Neural progenitor cell (in vitro differentiated cells): ENCODE measurements around the gene TNIP1. TPM values are rescaled to one million over a fixed set of nuclear protein-coding genes. Genes with fewer than 3 reads are reported as not detected.
A peak's percentile ranks its signal among the peaks of the same experiment; 100 is the strongest.

Experiments
- DNase-seq: peaks from one replicate; pipeline ENCODE4 v3.0.0-alpha.2; 2016; ENCODE audit warnings: low spot score
- H2AFZ ChIP-seq: fragments of 200-600 bp; sonication (generic); replicated peaks from 2 replicates; pipeline ENCODE4 v1.6.1; 2016; ENCODE audit warnings: antibody characterized with exemption
- H3F3A ChIP-seq: fragments of 200-600 bp; sonication (generic); 2 replicates; pipeline ENCODE4 v1.6.1; 2016; ENCODE audit warnings: antibody characterized with exemption, low read depth
- H3K27ac ChIP-seq: fragments of 200-600 bp; sonication (generic); 2 replicates; pipeline ENCODE4 v1.5.1; 2016; ENCODE audit warnings: mild to moderate bottlenecking
- H3K27me3 ChIP-seq: fragments of 200-600 bp; sonication (generic); 2 replicates; pipeline ENCODE4 v1.6.1; 2016; ENCODE audit warnings: mild to moderate bottlenecking, moderate library complexity
- H3K36me3 ChIP-seq: fragments of 200-600 bp; sonication (generic); 2 replicates; pipeline ENCODE4 v1.5.1; 2016
- H3K4me1 ChIP-seq: fragments of 200-600 bp; sonication (generic); 2 replicates; pipeline ENCODE4 v1.6.1; 2016; ENCODE audit warnings: mixed run types
- H3K4me2 ChIP-seq: fragments of 200-600 bp; sonication (generic); 2 replicates; pipeline ENCODE4 v1.6.1; 2016
- H3K4me3 ChIP-seq: fragments of 200-600 bp; sonication (generic); 2 replicates; pipeline ENCODE4 v1.5.1; 2016
- H3K79me2 ChIP-seq: fragments of 200-600 bp; sonication (generic); 2 replicates; pipeline ENCODE4 v1.6.1; 2016; ENCODE audit warnings: low read depth
- H3K9ac ChIP-seq: fragments of 200-600 bp; sonication (generic); 2 replicates; pipeline ENCODE4 v1.6.1; 2016
- H3K9me3 ChIP-seq: fragments of 200-600 bp; sonication (generic); 2 replicates; pipeline ENCODE4 v1.5.1; 2016; ENCODE audit warnings: low read depth
- H4K20me1 ChIP-seq: fragments of 200-600 bp; sonication (generic); 2 replicates; pipeline ENCODE4 v1.6.1; 2016; ENCODE audit warnings: low read depth
- H3K27ac Mint-ChIP-seq: 3 replicates; pipeline ENCODE4 v1.8.0; 2021; ENCODE audit warnings: mixed read lengths
- H3K27me3 Mint-ChIP-seq: 2 replicates; pipeline ENCODE4 v1.8.0; 2022; ENCODE audit warnings: low read depth, mild to moderate bottlenecking, inconsistent platforms, moderate library complexity, mixed read lengths; ENCODE audit not compliant: insufficient read depth
- H3K36me3 Mint-ChIP-seq: 3 replicates; pipeline ENCODE4 v1.8.0; 2021; ENCODE audit warnings: mixed read lengths
- H3K4me1 Mint-ChIP-seq: 3 replicates; pipeline ENCODE4 v1.8.0; 2021; ENCODE audit warnings: mixed read lengths
- H3K4me3 Mint-ChIP-seq: 3 replicates; pipeline ENCODE4 v1.8.0; 2021; ENCODE audit warnings: mild to moderate bottlenecking, moderate library complexity, mixed read lengths
- H3K9me3 Mint-ChIP-seq: 3 replicates; pipeline ENCODE4 v1.8.0; 2020; ENCODE audit warnings: mixed read lengths
- CTCF ChIP-seq: fragments of 200-600 bp; sonication (generic); IDR thresholded peaks from 2 replicates; pipeline ENCODE4 v1.5.1; 2017; ENCODE audit warnings: antibody characterized with exemption, mild to moderate bottlenecking
- EZH2 ChIP-seq: fragments of 200-600 bp; sonication (generic); IDR thresholded peaks from 2 replicates; pipeline ENCODE4 v1.6.1; 2017; ENCODE audit warnings: antibody characterized with exemption, mild to moderate bottlenecking, moderate library complexity
- EZH2phosphoT487 ChIP-seq: fragments of 200-600 bp; sonication (generic); IDR thresholded peaks from 2 replicates; pipeline ENCODE4 v1.6.1; 2017; ENCODE audit warnings: antibody characterized with exemption
- total RNA-seq: library from RNA; depleted of rRNA; stranded (reverse); fragments of >200 nt; gene quantifications from 2 replicates; pipeline ENCODE4 v1.2.3, GENCODE V29; 2015; ENCODE audit warnings: low replicate concordance

The TNIP1 gene
- total RNA-seq, 1 donor from 2014 or later = 33.5 TPM

- H3K9me3 ChIP-seq = no peaks in the 10 kb centered on the region
- H3K36me3 ChIP-seq = no peaks in the 10 kb centered on the region
- no peak overlapping the region for H2AFZ ChIP-seq
- no peaks in the 10 kb centered on the region for H3F3A ChIP-seq
- no peaks in the 10 kb centered on the region for H3K9me3 Mint-ChIP-seq
- H4K20me1 ChIP-seq = no peaks in the 10 kb centered on the region
- H3K27ac Mint-ChIP-seq = no peak overlapping the region
- H3K36me3 Mint-ChIP-seq = peaks cover 44% of the 10 kb centered on the region
- peak overlapping the region; percentile 13 for H3K4me2 ChIP-seq
- H3K4me3 Mint-ChIP-seq = no peak overlapping the region
- peaks cover 5% of the 10 kb centered on the region for H3K27me3 Mint-ChIP-seq
- no peak overlapping the region for H3K27ac ChIP-seq
- no peak overlapping the region for H3K9ac ChIP-seq
- peaks cover 4% of the 10 kb centered on the region for H3K4me1 ChIP-seq
- H3K79me2 ChIP-seq = no peaks in the 10 kb centered on the region
- DNase-seq = peak; percentile 16
- TF ChIP-seq CTCF (no peak), EZH2 (no peak), EZH2phosphoT487 (no peak)
- H3K27me3 ChIP-seq = no peaks in the 10 kb centered on the region
- no peak overlapping the region for H3K4me3 ChIP-seq
- peaks cover 11% of the 10 kb centered on the region for H3K4me1 Mint-ChIP-seq
Measured at GRCh38 chr5:151123897-151124751, 43.3 kb upstream of the TNIP1 start.

- H2AFZ ChIP-seq = no peak overlapping the region
- H3K4me3 Mint-ChIP-seq = no peak overlapping the region
- no peak for TF ChIP-seq EZH2phosphoT487
- no peak for TF ChIP-seq EZH2
- no peak for TF ChIP-seq CTCF
Measured at GRCh38 chr5:151122828-151123227, 42.0 kb upstream of the TNIP1 start.

GRCh38 chr5:151121665-151122064 lies 40.8 kb upstream of the TNIP1 start:
- Histone ChIP-seq H3K4me1 (peaks cover 4% of the 10 kb centered on the region), H4K20me1 (no peaks in the 10 kb centered on the region), H2AFZ (no peak overlapping the region), H3K9ac (no peak overlapping the region), H3F3A (no peaks in the 10 kb centered on the region), H3K79me2 (no peaks in the 10 kb centered on the region), H3K27ac (no peak overlapping the region), H3K36me3 (no peaks in the 10 kb centered on the region), H3K9me3 (no peaks in the 10 kb centered on the region), H3K4me2 (no peak overlapping the region), H3K27me3 (no peaks in the 10 kb centered on the region), H3K4me3 (no peak overlapping the region)
- Mint-ChIP-seq H3K4me3 (no peak overlapping the region), H3K9me3 (no peaks in the 10 kb centered on the region), H3K27me3 (peaks cover 5% of the 10 kb centered on the region), H3K27ac (no peak overlapping the region), H3K36me3 (peaks cover 30% of the 10 kb centered on the region), H3K4me1 (peaks cover 8% of the 10 kb centered on the region)
- TF ChIP-seq CTCF (no peak), EZH2phosphoT487 (no peak), EZH2 (no peak)
- no peak for DNase-seq

More at GRCh38 chr5:151122828-151123227, 42.0 kb upstream of the TNIP1 start:
- H3K27ac Mint-ChIP-seq = no peak overlapping the region
- H3K9ac ChIP-seq = no peak overlapping the region
- no peaks in the 10 kb centered on the region for H3K9me3 ChIP-seq
- H3K4me2 ChIP-seq = no peak overlapping the region
- no peaks in the 10 kb centered on the region for H3F3A ChIP-seq
- H3K27me3 ChIP-seq = no peaks in the 10 kb centered on the region
- H3K4me3 ChIP-seq = no peak overlapping the region
- no peak for DNase-seq
- H4K20me1 ChIP-seq = no peaks in the 10 kb centered on the region
- H3K79me2 ChIP-seq = no peaks in the 10 kb centered on the region
- peaks cover 5% of the 10 kb centered on the region for H3K27me3 Mint-ChIP-seq
- H3K27ac ChIP-seq = no peak overlapping the region
- no peaks in the 10 kb centered on the region for H3K36me3 ChIP-seq
- peaks cover 38% of the 10 kb centered on the region for H3K36me3 Mint-ChIP-seq
- no peaks in the 10 kb centered on the region for H3K9me3 Mint-ChIP-seq
- peaks cover 4% of the 10 kb centered on the region for H3K4me1 ChIP-seq
- peaks cover 11% of the 10 kb centered on the region for H3K4me1 Mint-ChIP-seq
